Naive thymus-derived CD4-positive, alpha-beta T cell (primary cell): ENCODE data around the gene GRK5. TPM values are rescaled to one million over a fixed set of nuclear protein-coding genes. Genes with fewer than 3 reads are reported as not detected.

Source experiments
- ATAC-seq: fragments of 150-1000 bp; cut with Tn5 transposase; 2 replicates; pipeline ENCODE4 v1.10.0; 2021; ENCODE audit warnings: mild to moderate bottlenecking, moderate library complexity
- CTCF ChIA-PET: fragments of 350-600 bp; sonication (Branson Sonifier 250); formaldehyde crosslinking; loops from one replicate; lab custom pipeline; 2021; ENCODE audit warnings: antibody characterized with exemption; lab: Charles Lee
- POLR2A ChIA-PET: fragments of 350-600 bp; sonication (Branson Sonifier 250); formaldehyde crosslinking; loops from one replicate; lab custom pipeline; 2021; ENCODE audit warnings: antibody characterized with exemption, inconsistent platforms; lab: Charles Lee
- DNase-seq, 9 donors: peaks; one replicate each; pipeline versions ENCODE4 v3.0.0 to v3.0.0-alpha.2; 2020 to 2022; ENCODE audit warnings: mixed read lengths in 1 of 9
- H3K27ac ChIP-seq: one replicate; pipeline ENCODE4 v1.7.0; 2013; ENCODE audit warnings: mild to moderate bottlenecking, low read depth, low read length, moderate library complexity
- H3K27me3 ChIP-seq, 2 donors: one replicate each; pipeline ENCODE4 v1.7.0; 2013; ENCODE audit warnings: low read length in 2 of 2, mild to moderate bottlenecking in 2 of 2, moderate library complexity in 2 of 2; ENCODE audit not compliant: control insufficient read depth in 2 of 2, insufficient read depth in 2 of 2
- H3K36me3 ChIP-seq, 3 experiments: 1 replicate in 2 of 3; 2 replicates in 1 of 3; pipeline ENCODE4 v1.7.0; 2013; ENCODE audit warnings: low read length in 3 of 3, mild to moderate bottlenecking in 3 of 3, moderate library complexity in 1 of 3; ENCODE audit not compliant: insufficient read depth in 3 of 3, control insufficient read depth in 2 of 3
- H3K4me1 ChIP-seq, 2 donors: one replicate each; pipeline ENCODE4 v1.7.0; 2013; ENCODE audit warnings: low read length in 2 of 2, mild to moderate bottlenecking in 2 of 2, moderate library complexity in 1 of 2; ENCODE audit not compliant: control insufficient read depth in 2 of 2, insufficient read depth in 2 of 2
- H3K4me3 ChIP-seq: 2 replicates; pipeline ENCODE4 v1.7.0; 2013; ENCODE audit warnings: mild to moderate bottlenecking, low read length
- H3K9me3 ChIP-seq, 3 experiments: 1 replicate in 2 of 3; 2 replicates in 1 of 3; pipeline ENCODE4 v1.7.0; 2013; ENCODE audit warnings: low read length in 3 of 3; ENCODE audit not compliant: control insufficient read depth in 2 of 3
- H3K27ac Mint-ChIP-seq, 9 donors: one replicate each; pipeline ENCODE4 v1.8.0; 2020 to 2022; ENCODE audit warnings: mixed read lengths in 9 of 9, mild to moderate bottlenecking in 8 of 9, moderate library complexity in 5 of 9, inconsistent platforms in 2 of 9
- H3K27me3 Mint-ChIP-seq, 5 donors: one replicate each; pipeline ENCODE4 v1.8.0; 2021 to 2022; ENCODE audit warnings: mixed read lengths in 5 of 5, mild to moderate bottlenecking in 1 of 5
- H3K36me3 Mint-ChIP-seq, 5 donors: one replicate each; pipeline ENCODE4 v1.8.0; 2020 to 2022; ENCODE audit warnings: mixed read lengths in 5 of 5, mild to moderate bottlenecking in 3 of 5, inconsistent platforms in 1 of 5
- H3K4me1 Mint-ChIP-seq, 7 donors: one replicate each; pipeline ENCODE4 v1.8.0; 2020 to 2022; ENCODE audit warnings: mixed read lengths in 7 of 7, mild to moderate bottlenecking in 3 of 7, inconsistent platforms in 1 of 7
- H3K4me3 Mint-ChIP-seq, 10 donors: one replicate each; pipeline ENCODE4 v1.8.0; 2020 to 2022; ENCODE audit warnings: mild to moderate bottlenecking in 10 of 10, mixed read lengths in 10 of 10, moderate library complexity in 6 of 10, inconsistent platforms in 2 of 10
- H3K9me3 Mint-ChIP-seq, 11 donors: one replicate each; pipeline ENCODE4 v1.8.0; 2020 to 2022; ENCODE audit warnings: mixed read lengths in 11 of 11, mild to moderate bottlenecking in 4 of 11, inconsistent platforms in 1 of 11, moderate library complexity in 1 of 11
- intact Hi-C, 2 donors: fragments of 100-400 bp; cut with micrococcal nuclease; formaldehyde crosslinking; loops; one replicate each; pipeline ENCODE4 v1.15.1; 2023
- polyA plus RNA-seq, 2 donors: library from polyadenylated mRNA; unstranded; fragments of 300-500 nt; fragmentation: Illumina TruSeq; gene quantifications; one replicate each; pipeline ENCODE4 v1.2.3, GENCODE V29; 2021
- total RNA-seq, 6 experiments: library from RNA in 5 of 6; stranded (reverse) in 5 of 6; gene quantifications; 1 replicate in 5 of 6; 2 replicates in 1 of 6; pipeline ENCODE4 v1.2.3 and lab custom pipeline; 2021 to 2026

Gene GRK5
- total and polyA plus RNA-seq, 7 experiments from 2014 or later = 16.4 to 45.2 (median 30.3) TPM

DNA sequence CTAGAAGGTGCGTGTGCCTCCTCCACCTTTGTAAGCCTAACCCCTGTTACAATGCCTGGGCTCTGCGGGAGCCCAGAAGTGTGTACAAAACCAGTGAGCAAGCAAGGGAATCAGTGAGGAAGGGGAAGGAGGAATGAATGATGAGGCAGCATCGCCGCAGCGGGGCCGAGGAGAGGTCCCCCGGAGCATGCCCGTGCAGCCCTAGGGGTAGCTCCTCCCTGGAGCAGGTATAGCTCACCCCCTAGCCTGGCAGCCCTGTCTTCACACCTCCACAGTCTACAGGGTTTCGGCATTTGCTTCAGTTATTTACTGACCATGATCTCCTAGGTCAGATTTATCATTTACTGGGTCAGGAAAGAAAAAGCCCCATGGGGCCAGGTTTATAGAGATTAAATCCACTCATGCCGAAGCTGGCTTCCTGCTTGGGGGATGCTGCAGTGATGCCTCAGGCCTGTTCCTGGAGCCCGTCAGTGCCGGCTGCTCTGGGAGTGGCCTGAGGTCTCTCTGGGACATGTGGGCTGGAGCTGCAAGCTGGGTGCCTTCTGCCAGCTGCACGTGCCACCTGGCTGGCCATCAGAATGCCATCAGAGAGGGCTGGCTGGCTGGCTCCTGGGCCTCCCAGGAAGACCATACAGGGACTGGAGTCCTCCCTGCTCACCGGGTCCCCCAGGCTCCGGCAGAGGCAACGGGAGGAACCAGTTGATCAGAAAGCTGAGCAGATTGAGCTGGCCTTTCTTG lies 138.9 kb downstream of the GRK5 start:
- no peaks in the 10 kb centered on the region for H3K27me3 Mint-ChIP-seq
- ChIA-PET CTCF (interaction anchor here (0.6 kb wide), 1 partner anchor 16 kb away, joined by 4 read pairs; no protein-coding TSS in a partner anchor), POLR2A (no interaction called here)
- no peak overlapping the region for H3K4me3 Mint-ChIP-seq
- Histone ChIP-seq H3K9me3 (peaks cover 0 to 16% (median 0%) of the 10 kb centered on the region in 3 experiments), H3K4me1 (no peaks in the 10 kb centered on the region), H3K4me3 (no peak overlapping the region), H3K27me3 (no peaks in the 10 kb centered on the region), H3K27ac (no peak overlapping the region), H3K36me3 (peaks cover 0 to 28% (median 0%) of the 10 kb centered on the region in 3 experiments)
- no peak for ATAC-seq
- H3K36me3 Mint-ChIP-seq = peaks cover 17 to 74% (median 51%) of the 10 kb centered on the region in 5 donors
- H3K27ac Mint-ChIP-seq = no peak overlapping the region
- peaks cover 0 to 10% (median 8%) of the 10 kb centered on the region in 11 donors for H3K9me3 Mint-ChIP-seq
- intact Hi-C loops = no loop called here
- peaks cover 25 to 47% (median 31%) of the 10 kb centered on the region in 7 donors for H3K4me1 Mint-ChIP-seq
- no peak for DNase-seq

- no peak for ATAC-seq
- Histone ChIP-seq H3K27ac (no peak overlapping the region), H3K4me3 (no peak overlapping the region), H3K36me3 (peaks cover 0 to 28% (median 0%) of the 10 kb centered on the region in 3 experiments), H3K27me3 (no peaks in the 10 kb centered on the region), H3K9me3 (peaks cover 0 to 25% (median 0%) of the 10 kb centered on the region in 3 experiments), H3K4me1 (no peaks in the 10 kb centered on the region)
- no peak overlapping the region for H3K4me3 Mint-ChIP-seq
- intact Hi-C loops = no loop called here
- ChIA-PET POLR2A (no interaction called here), CTCF (interaction anchor here (0.7 kb wide), 1 partner anchor 632 kb away, joined by 3 read pairs; no protein-coding TSS in a partner anchor)
- DNase-seq = no peak
- peaks cover 0 to 21% (median 11%) of the 10 kb centered on the region in 11 donors for H3K9me3 Mint-ChIP-seq
- H3K27ac Mint-ChIP-seq = peak overlapping the region in 1 of 9 donors; percentile 25
- no peaks in the 10 kb centered on the region for H3K27me3 Mint-ChIP-seq
- peaks cover 18 to 37% (median 28%) of the 10 kb centered on the region in 7 donors for H3K4me1 Mint-ChIP-seq
- H3K36me3 Mint-ChIP-seq = peaks cover 22 to 76% (median 57%) of the 10 kb centered on the region in 5 donors
Measured at GRCh38 chr10:119347181-119347974, 140.0 kb downstream of the GRK5 start.

- H3K36me3 Mint-ChIP-seq = peaks cover 26 to 75% (median 60%) of the 10 kb centered on the region in 5 donors
Measured at GRCh38 chr10:119348106-119348505, 140.7 kb downstream of the GRK5 start.

DNA sequence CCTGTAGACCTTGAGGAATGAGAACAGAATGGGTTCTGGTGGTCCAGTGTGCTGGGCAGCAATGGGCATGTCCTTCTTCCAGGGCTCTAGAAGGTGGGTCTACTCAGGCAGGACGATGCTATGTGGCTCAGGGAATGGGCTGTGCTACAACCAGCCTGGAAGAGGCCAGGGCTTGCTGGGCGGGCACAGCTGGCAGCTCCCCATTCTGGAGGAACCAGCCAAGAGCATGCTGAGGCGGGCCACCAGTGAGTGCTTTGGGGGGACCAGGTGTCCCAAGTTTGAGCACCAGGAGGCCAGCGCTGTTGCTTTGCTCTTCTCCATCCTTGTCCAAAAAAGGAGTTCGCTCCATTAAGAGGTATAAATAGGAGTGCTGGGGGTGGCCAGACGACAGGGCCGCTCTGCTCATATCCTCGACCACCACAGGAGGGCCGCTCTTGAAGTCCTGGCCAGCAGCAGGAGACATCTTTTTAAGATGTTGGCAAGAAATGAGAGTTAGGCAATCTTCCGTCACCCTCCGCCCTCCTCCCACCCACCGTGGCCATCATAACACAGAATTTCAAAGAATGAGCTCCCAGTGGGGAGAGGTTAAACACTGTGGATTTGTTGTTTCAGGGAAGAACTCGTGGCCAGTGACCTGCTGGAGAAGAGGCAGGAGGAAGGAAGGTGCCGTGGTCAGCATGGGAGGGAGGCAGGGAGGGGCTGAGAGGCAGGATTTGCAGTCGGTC lies 141.3 kb downstream of the GRK5 start:
- POLR2A ChIA-PET = interaction anchor here (1.7 kb wide), 1 partner anchor 10 kb away, joined by 3 read pairs; no protein-coding TSS in a partner anchor
- peak overlapping the region in 1 of 9 donors; percentile 93 for H3K27ac Mint-ChIP-seq
- CTCF ChIA-PET = no interaction called here
- Histone ChIP-seq H3K4me1 (no peaks in the 10 kb centered on the region), H3K4me3 (no peak overlapping the region), H3K9me3 (peaks cover 0 to 25% (median 0%) of the 10 kb centered on the region in 3 experiments), H3K27ac (no peak overlapping the region), H3K27me3 (no peaks in the 10 kb centered on the region), H3K36me3 (peaks cover 0 to 32% (median 0%) of the 10 kb centered on the region in 3 experiments)
- H3K4me3 Mint-ChIP-seq = no peak overlapping the region
- no peaks in the 10 kb centered on the region for H3K27me3 Mint-ChIP-seq
- peaks cover 0 to 29% (median 14%) of the 10 kb centered on the region in 11 donors for H3K9me3 Mint-ChIP-seq
- H3K4me1 Mint-ChIP-seq = peaks cover 12 to 25% (median 17%) of the 10 kb centered on the region in 7 donors
- peaks cover 26 to 69% (median 59%) of the 10 kb centered on the region in 5 donors for H3K36me3 Mint-ChIP-seq
- DNase-seq (no peak), ATAC-seq (no peak)
- intact Hi-C loops = no loop called here

More at GRCh38 chr10:119348106-119348505, 140.7 kb downstream of the GRK5 start:
- no peak overlapping the region for H3K27ac ChIP-seq
- ChIA-PET CTCF (no interaction called here), POLR2A (no interaction called here)
- H3K27ac Mint-ChIP-seq = no peak overlapping the region
- no peaks in the 10 kb centered on the region for H3K27me3 ChIP-seq
- peaks cover 0 to 25% (median 0%) of the 10 kb centered on the region in 3 experiments for H3K9me3 ChIP-seq
- H3K9me3 Mint-ChIP-seq = peaks cover 0 to 28% (median 14%) of the 10 kb centered on the region in 11 donors
- intact Hi-C loops = no loop called here
- H3K4me1 Mint-ChIP-seq = peaks cover 12 to 31% (median 22%) of the 10 kb centered on the region in 7 donors
- no peak for DNase-seq
- H3K4me1 ChIP-seq = no peaks in the 10 kb centered on the region
- H3K4me3 Mint-ChIP-seq = no peak overlapping the region
- no peaks in the 10 kb centered on the region for H3K27me3 Mint-ChIP-seq
- peaks cover 0 to 32% (median 0%) of the 10 kb centered on the region in 3 experiments for H3K36me3 ChIP-seq
- H3K4me3 ChIP-seq = no peak overlapping the region
- ATAC-seq = no peak

- Histone ChIP-seq H3K4me1 (no peaks in the 10 kb centered on the region), H3K27ac (no peak overlapping the region), H3K36me3 (peaks cover 0 to 32% (median 0%) of the 10 kb centered on the region in 3 experiments), H3K4me3 (no peak overlapping the region), H3K9me3 (peaks cover 0 to 25% (median 0%) of the 10 kb centered on the region in 3 experiments), H3K27me3 (no peaks in the 10 kb centered on the region)
- Mint-ChIP-seq H3K36me3 (peaks cover 26 to 67% (median 57%) of the 10 kb centered on the region in 5 donors), H3K4me3 (no peak overlapping the region), H3K27me3 (no peaks in the 10 kb centered on the region), H3K27ac (no peak overlapping the region), H3K9me3 (peaks cover 0 to 29% (median 14%) of the 10 kb centered on the region in 11 donors), H3K4me1 (peaks cover 9 to 20% (median 13%) of the 10 kb centered on the region in 7 donors)
- intact Hi-C loops = no loop called here
- DNase-seq (no peak), ATAC-seq (no peak)
- POLR2A ChIA-PET = interaction anchor here (1.7 kb wide), 1 partner anchor 10 kb away, joined by 3 read pairs; no protein-coding TSS in a partner anchor
- CTCF ChIA-PET = no interaction called here
Measured at GRCh38 chr10:119349341-119349740, 142.0 kb downstream of the GRK5 start.
